GM13977 (cell line): ENCODE data around the gene SF1.

Experiments used
- DNase-seq: peaks from one replicate; pipeline ENCODE4 v3.0.0; 2012; ENCODE audit warnings: low spot score
- in situ Hi-C: fragments of 300-500 bp; cut with MboI; formaldehyde crosslinking; loops from one replicate; pipeline ENCODE4 v1.12.0; 2022; ENCODE audit warnings: low sequenced_read_pairs, low pct_unique_long_range_greater_than_20kb, mixed read lengths, inconsistent platforms; ENCODE audit not compliant: unreplicated experiment
- TF ChIP-seq, protein P1 (sequence below): IDR thresholded peaks from 2 replicates; pipeline ENCODE4 v1.5.1; 2012; ENCODE audit warnings: mild to moderate bottlenecking, control low read depth; ENCODE audit not compliant: insufficient read depth; ENCODE audit errors: extremely low read depth, missing control alignments

The SF1 gene

DNA sequence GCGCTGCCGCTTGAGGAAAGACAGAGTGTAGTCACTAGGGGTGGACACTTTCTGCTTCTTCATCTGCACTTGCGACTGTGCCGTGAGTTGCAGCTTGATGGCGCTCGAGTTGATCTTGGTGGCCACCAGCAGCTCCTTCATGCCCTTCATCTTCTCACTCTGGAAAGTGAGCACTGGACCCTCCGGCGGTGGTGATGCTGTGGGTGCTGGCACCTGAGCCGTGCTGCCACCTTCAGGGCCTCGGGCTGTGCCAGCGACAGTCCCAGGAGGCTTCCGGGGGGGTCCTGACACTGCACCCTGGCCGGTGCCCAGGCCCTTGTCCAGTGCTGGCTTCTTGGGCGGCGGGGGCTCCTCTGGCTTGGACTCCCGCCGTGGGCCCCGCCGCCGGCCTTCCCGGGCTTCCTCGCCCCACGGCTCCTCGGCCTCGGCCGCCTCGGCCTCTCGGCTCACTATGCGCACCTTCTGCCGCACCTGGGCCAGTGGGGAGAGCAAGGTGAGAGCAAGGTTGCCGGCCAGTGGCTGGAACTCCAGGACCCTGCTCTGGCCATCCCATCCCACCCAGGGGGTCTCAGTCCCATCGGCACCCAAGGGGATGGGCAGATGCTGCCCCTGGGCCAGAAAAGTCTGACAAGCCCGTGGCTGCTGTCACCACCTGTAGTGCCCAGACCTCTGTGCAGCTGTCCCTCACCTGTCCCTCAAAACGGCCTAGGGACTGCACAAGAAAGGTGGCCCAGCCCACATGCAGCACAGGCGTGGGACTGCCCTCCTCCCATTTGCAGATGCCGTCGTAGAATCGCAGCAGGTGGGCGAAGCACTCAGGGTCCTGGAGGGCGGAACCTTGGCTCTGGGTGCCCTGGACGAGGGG lies 26.2 kb upstream of the SF1 start:
- TF ChIP-seq, protein P1, sequence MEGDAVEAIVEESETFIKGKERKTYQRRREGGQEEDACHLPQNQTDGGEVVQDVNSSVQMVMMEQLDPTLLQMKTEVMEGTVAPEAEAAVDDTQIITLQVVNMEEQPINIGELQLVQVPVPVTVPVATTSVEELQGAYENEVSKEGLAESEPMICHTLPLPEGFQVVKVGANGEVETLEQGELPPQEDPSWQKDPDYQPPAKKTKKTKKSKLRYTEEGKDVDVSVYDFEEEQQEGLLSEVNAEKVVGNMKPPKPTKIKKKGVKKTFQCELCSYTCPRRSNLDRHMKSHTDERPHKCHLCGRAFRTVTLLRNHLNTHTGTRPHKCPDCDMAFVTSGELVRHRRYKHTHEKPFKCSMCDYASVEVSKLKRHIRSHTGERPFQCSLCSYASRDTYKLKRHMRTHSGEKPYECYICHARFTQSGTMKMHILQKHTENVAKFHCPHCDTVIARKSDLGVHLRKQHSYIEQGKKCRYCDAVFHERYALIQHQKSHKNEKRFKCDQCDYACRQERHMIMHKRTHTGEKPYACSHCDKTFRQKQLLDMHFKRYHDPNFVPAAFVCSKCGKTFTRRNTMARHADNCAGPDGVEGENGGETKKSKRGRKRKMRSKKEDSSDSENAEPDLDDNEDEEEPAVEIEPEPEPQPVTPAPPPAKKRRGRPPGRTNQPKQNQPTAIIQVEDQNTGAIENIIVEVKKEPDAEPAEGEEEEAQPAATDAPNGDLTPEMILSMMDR: peak; percentile 19
- in situ Hi-C loops: no loop called here
- DNase-seq: no peak

DNA sequence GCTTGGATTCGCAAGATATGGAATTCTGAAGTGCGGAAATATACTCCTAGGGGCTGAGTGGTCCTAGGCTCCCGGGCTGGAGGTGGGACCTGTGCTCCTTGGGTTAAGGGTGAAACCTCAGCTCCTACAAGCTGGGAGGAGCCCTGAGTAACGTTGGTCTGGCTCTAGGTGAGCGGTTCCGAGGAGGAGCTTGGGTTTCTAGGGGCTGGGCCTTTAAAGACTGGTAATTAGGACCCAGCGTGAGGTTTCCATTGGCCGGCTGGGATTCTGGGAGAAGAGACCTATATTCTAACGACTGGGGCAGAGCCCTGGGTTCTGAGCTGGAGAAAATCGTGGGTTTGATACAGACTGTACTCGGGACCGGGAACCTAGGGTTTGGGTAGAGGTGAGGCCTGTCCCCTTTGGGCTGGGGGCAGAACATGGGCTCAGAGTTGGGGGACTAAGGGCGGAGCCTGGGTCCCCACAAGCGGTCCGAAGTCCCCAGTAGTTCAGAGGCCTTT lies 25.6 kb upstream of the SF1 start:
- TF ChIP-seq, protein P1: no peak
- DNase-seq: no peak
- in situ Hi-C loops: no loop called here

DNA sequence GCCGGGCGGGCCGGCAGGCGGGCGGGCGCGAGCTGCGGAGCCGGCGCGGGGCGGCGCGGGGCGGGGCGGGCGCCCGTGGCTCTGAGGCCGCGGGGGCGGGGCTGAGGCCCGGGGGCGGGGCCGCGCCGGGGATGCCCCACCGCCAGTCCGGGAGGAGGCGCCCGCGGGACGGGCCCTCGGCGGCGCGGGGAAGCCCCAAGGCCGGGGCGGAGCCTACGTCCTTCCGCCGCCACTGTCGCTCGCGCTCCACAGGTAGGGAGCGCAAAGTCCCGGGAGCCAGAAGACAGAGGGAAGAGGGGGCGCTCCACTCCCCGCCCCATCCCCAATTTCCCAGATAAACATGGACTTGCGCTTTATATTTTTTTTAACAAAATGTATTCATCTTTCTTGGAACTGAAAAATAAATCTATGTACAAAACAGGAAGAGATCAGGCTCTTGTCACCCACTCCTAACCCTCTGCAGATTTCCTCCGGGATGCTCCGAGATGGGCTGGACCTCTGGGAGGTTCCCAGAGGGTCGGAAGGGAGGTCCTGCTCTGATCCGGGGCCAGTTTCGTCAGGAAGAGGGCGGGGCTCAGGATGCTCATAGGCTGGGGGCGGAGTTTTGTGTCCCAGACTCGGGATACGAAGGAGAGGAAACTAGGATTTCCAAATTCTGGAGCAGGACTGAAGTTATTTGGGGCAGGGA lies 25.0 kb upstream of the SF1 start, which contains the start of gene MAP4K2:
Gene MAP4K2, minus strand, starts transcription at position 57 of the 688 bp plus-strand sequence. CDS start 65 bp downstream, outside the sequence.
- TF ChIP-seq, protein P1: peak; percentile 27
- DNase-seq: peak; percentile 99
- in situ Hi-C loops: no loop called here

DNA sequence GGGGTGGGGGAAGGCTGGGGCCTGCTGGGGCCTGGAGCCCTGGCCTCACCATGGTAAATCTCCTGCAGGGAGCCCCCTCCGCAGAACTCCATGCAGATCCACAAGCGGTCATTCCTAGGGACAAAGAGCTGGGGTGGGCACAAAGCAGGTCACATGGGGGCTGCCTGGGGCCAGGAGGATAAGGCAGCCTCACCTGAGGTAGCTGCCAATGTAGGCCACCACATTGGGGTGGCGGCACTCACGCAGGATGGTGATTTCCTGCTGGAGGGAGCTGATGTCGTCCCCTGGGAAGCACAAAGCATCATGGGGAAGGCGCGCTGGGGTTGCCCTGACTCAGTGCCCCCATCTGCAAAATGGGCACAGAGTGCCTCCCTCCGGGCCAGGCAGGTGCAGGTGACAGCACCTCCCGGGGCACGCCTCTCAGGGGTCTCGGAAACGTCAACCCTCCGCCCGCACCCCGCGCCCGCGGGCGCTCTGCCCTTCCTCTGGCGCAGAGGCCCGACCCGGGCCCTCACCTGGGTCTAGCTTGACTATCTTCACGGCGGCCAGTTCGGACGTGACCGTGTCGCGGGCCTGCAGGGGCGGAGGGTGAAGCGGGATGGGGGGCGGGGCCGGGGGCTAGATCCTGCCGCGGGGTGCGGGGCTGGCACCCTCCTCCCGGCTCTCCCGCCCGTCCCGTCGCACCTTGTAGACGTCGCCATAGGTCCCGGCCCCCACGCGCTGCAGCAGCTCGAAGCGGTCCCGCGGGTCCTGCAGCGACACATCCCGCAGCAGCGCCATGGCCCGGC lies 24.2 kb upstream of the SF1 start:
- DNase-seq: peak; percentile 49
- TF ChIP-seq, protein P1: no peak
- in situ Hi-C loops: no loop called here

DNA sequence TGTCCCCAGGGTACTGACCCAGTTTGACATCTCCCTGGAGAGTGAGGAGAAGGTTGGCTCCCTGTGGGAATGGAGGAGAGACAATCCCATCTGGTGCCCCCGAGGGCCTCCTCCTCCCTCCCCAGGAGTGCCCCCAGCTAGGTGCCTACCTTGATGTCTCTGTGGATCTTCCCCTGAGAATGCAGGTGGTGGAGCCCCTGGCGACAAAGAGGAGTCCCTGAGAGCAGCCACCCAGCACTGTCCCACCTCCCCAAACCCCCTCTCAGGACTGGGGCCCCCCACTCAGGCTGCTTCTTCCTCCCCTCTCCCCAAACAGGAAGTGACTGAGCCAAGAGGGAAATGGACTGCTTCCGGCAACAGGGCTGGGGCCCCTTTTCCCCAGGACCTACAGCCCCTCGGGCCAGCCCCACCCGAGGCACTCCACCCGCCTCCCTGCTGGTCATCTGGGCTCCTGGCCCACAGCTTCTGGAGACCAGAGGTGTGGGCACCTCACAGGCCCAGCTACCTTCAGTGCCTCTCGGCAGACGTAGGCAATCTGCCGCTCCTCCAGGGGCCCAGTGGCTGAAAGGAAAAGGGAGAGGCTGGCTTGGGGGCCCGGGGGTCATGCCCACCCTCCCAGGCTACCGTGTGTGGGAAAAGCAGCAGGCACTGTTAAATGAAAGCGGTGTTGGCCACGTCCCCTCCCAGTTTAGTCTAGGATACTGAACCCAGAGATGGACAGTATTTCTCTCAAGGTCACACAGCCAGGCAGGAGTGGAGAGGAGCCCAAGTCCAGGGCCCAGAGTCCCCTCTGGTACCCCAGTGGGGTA lies 23.4 kb upstream of the SF1 start:
- TF ChIP-seq, protein P1: no peak
- in situ Hi-C loops: no loop called here
- no peak for DNase-seq

DNA sequence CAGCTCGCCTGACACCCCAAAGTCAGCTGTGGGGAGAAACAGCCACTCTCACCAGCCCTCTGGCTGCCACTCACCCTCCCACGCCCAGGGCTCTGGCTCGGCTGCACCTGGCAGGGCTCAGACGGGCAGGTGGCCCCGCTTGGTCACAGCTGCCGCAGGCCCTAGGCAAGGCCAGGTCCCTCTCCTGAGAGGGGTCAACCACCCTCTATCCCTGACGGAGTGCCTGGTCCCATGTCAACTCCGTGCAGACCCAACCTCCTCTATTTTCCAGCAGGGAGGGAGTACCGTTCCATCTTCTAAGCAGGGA lies 22.8 kb upstream of the SF1 start:
- no peak for DNase-seq
- in situ Hi-C loops: no loop called here
- TF ChIP-seq, protein P1: no peak
